Natural killer cell (primary cell): ENCODE data around the gene XRCC4. TPM values are rescaled to one million over a fixed set of nuclear protein-coding genes. Genes with fewer than 3 reads are reported as not detected.

Experiments
- ATAC-seq, 3 donors: fragments of 150-1000 bp in 2 of 3; fragments of 200-7000 bp in 1 of 3; cut with Tn5 transposase; 1 replicate in 1 of 3; 2 replicates in 2 of 3; pipeline ENCODE4 v1.10.0; 2021; ENCODE audit warnings: mild to moderate bottlenecking in 2 of 3, moderate library complexity in 2 of 3
- DNase-seq, 2 donors: peaks; one replicate each; pipeline versions ENCODE4 v3.0.0 to v3.0.0-alpha.2; 2013 to 2021; ENCODE audit warnings: mixed read lengths in 1 of 2
- H3K27ac ChIP-seq: one replicate; pipeline ENCODE4 v1.5.1; 2013; ENCODE audit warnings: mild to moderate bottlenecking, low read length
- H3K27me3 ChIP-seq: one replicate; pipeline ENCODE4 v1.6.1; 2013; ENCODE audit warnings: low read length; ENCODE audit not compliant: control insufficient read depth, insufficient read depth
- H3K36me3 ChIP-seq: one replicate; pipeline ENCODE4 v1.6.1; 2013; ENCODE audit warnings: low read length; ENCODE audit not compliant: control insufficient read depth, insufficient read depth
- H3K4me1 ChIP-seq: one replicate; pipeline ENCODE4 v1.6.1; 2013; ENCODE audit warnings: low read length; ENCODE audit not compliant: control insufficient read depth, insufficient read depth
- H3K4me3 ChIP-seq: one replicate; pipeline ENCODE4 v1.5.1; 2013; ENCODE audit warnings: low read length
- H3K9me3 ChIP-seq: one replicate; pipeline ENCODE4 v1.6.1; 2013; ENCODE audit warnings: low read length; ENCODE audit not compliant: control insufficient read depth, insufficient read depth
- H3K27ac Mint-ChIP-seq, 2 donors: one replicate each; pipeline ENCODE4 v1.8.0; 2022; ENCODE audit warnings: mild to moderate bottlenecking in 2 of 2, mixed read lengths in 2 of 2, moderate library complexity in 1 of 2
- H3K27me3 Mint-ChIP-seq, 2 donors: one replicate each; pipeline ENCODE4 v1.8.0; 2022; ENCODE audit warnings: low read depth in 2 of 2, mixed read lengths in 2 of 2
- H3K36me3 Mint-ChIP-seq: one replicate; pipeline ENCODE4 v1.8.0; 2022; ENCODE audit warnings: mixed read lengths
- H3K4me1 Mint-ChIP-seq, 2 donors: one replicate each; pipeline ENCODE4 v1.8.0; 2022; ENCODE audit warnings: mixed read lengths in 2 of 2
- H3K4me3 Mint-ChIP-seq: one replicate; pipeline ENCODE4 v1.8.0; 2022; ENCODE audit warnings: mild to moderate bottlenecking, moderate library complexity, mixed read lengths
- H3K9me3 Mint-ChIP-seq, 2 donors: one replicate each; pipeline ENCODE4 v1.8.0; 2022; ENCODE audit warnings: mixed read lengths in 2 of 2
- WGBS: methylation state at CpG from one replicate; pipeline ENCODE4 v1.1.7; 2013; ENCODE audit warnings: missing lambda C conversion rate; ENCODE audit not compliant: insufficient coverage; 5-methylcytosine and 5-hydroxymethylcytosine counted together
- intact Hi-C: fragments of 100-400 bp; cut with micrococcal nuclease; formaldehyde crosslinking; loops from one replicate; pipeline ENCODE4 v1.14.2; 2022
- total RNA-seq, 4 donors: library from RNA; stranded (reverse); fragments of 120-200 nt in 1 of 4; gene quantifications; one replicate each; pipeline versions ENCODE4 v1.2.3 to v1.2.4, GENCODE V29; 2013 to 2022
- TF ChIP-seq, protein P1 (sequence below): fragments of 200-600 bp; IDR thresholded peaks from one replicate; pipeline ENCODE4 v1.8.0; 2022; ENCODE audit warnings: antibody characterized with exemption

Gene XRCC4
- total RNA-seq: 1 to 10 TPM; 6.0 to 8.6 (median 7.0) TPM
- total RNA-seq (2013): 19.8 TPM

GRCh38 chr5:83076742-83077661 is at the start of gene XRCC4, which contains the start of gene TMEM167A:
Gene XRCC4 (plus strand): TSS chr5:83077547. CDS start chr5:83104920, 27,373 bp downstream.
Gene TMEM167A (minus strand): TSS chr5:83077394. CDS start chr5:83077323, 71 bp downstream.
- no peaks in the 10 kb centered on the region for H3K9me3 ChIP-seq
- TF ChIP-seq, protein P1, sequence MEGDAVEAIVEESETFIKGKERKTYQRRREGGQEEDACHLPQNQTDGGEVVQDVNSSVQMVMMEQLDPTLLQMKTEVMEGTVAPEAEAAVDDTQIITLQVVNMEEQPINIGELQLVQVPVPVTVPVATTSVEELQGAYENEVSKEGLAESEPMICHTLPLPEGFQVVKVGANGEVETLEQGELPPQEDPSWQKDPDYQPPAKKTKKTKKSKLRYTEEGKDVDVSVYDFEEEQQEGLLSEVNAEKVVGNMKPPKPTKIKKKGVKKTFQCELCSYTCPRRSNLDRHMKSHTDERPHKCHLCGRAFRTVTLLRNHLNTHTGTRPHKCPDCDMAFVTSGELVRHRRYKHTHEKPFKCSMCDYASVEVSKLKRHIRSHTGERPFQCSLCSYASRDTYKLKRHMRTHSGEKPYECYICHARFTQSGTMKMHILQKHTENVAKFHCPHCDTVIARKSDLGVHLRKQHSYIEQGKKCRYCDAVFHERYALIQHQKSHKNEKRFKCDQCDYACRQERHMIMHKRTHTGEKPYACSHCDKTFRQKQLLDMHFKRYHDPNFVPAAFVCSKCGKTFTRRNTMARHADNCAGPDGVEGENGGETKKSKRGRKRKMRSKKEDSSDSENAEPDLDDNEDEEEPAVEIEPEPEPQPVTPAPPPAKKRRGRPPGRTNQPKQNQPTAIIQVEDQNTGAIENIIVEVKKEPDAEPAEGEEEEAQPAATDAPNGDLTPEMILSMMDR: no peak
- no peaks in the 10 kb centered on the region for H3K27me3 ChIP-seq
- ATAC-seq: peak; percentile 98 to 99 (median 98)
- WGBS: under 1% methylated on average over 44 of the region's 44 CpGs
- Mint-ChIP-seq H3K9me3 (no peaks in the 10 kb centered on the region), H3K27ac (peak within 1 kb of the TSS; percentile 98 to 99), H3K4me3 (peak within 1 kb of the TSS; percentile 99), H3K4me1 (peaks cover 55 to 59% of the 10 kb centered on the region in 2 donors), H3K27me3 (no peaks in the 10 kb centered on the region), H3K36me3 (no peaks in the 10 kb centered on the region)
- intact Hi-C loops: loop anchor here (5.0 to 10.0 kb wide), 2 partner anchors 802 to 1775 kb away; partner anchors contain the start of genes RPS23 and ZCCHC9
- H3K4me3 ChIP-seq: peak within 1 kb of the TSS; percentile 67
- peaks cover 6% of the 10 kb centered on the region for H3K4me1 ChIP-seq
- DNase-seq: peak; percentile 87 to 97
- peak within 1 kb of the TSS; percentile 80 for H3K27ac ChIP-seq
- H3K36me3 ChIP-seq: no peaks in the 10 kb centered on the region

- Histone ChIP-seq H3K4me1 (no peaks in the 10 kb centered on the region), H3K9me3 (no peaks in the 10 kb centered on the region), H3K36me3 (no peaks in the 10 kb centered on the region), H3K27me3 (no peaks in the 10 kb centered on the region), H3K27ac (no peak overlapping the region), H3K4me3 (no peak overlapping the region)
- Mint-ChIP-seq H3K9me3 (no peaks in the 10 kb centered on the region), H3K27me3 (peaks cover 3 to 13% of the 10 kb centered on the region in 2 donors), H3K4me3 (no peak overlapping the region), H3K36me3 (no peaks in the 10 kb centered on the region), H3K4me1 (no peaks in the 10 kb centered on the region), H3K27ac (no peak overlapping the region)
- ATAC-seq (no peak), DNase-seq (no peak)
- TF ChIP-seq, protein P1: no peak
- intact Hi-C loops: no loop called here
- 98% methylated on average over 2 of the region's 2 CpGs for WGBS
Observed at GRCh38 chr5:83029912-83030311, 47.4 kb upstream of the XRCC4 start.

DNA sequence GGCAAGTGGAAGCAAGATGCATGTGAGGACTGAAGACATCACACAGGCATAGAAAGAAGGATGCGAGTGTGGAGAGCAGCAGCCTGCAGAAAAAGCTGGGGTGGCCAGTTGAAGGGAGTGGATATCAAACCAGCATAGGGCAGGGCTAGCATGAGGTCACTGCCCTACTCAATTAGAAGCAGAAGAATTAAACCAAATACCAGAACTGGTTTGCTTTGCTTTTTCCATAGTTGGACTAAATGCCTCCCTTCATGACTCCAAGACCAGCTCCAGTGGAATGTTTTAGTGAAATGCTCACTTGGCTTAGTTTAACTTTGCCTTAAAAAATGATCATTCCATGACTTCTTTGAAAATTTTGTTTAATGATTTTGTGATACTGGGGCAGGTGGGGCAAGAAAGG is 46.0 kb upstream of the XRCC4 start:
- ATAC-seq (no peak), DNase-seq (no peak)
- Histone ChIP-seq H3K9me3 (no peaks in the 10 kb centered on the region), H3K27ac (no peak overlapping the region), H3K36me3 (no peaks in the 10 kb centered on the region), H3K4me1 (no peaks in the 10 kb centered on the region), H3K4me3 (no peak overlapping the region), H3K27me3 (no peaks in the 10 kb centered on the region)
- Mint-ChIP-seq H3K27ac (no peak overlapping the region), H3K9me3 (no peaks in the 10 kb centered on the region), H3K4me3 (no peak overlapping the region), H3K27me3 (peaks cover 0 to 15% of the 10 kb centered on the region in 2 donors), H3K36me3 (no peaks in the 10 kb centered on the region), H3K4me1 (no peaks in the 10 kb centered on the region)
- TF ChIP-seq, protein P1: no peak
- WGBS: 93% methylated on average over 1 of the region's 1 CpG
- intact Hi-C loops: no loop called here
